ENCODE results near the gene UBE2G2.

- TF ChIP-seq POLR2A (IDR thresholded peaks at IDR 0.05) (no peak), CTCF (IDR thresholded peaks at IDR 0.05) (no peak), POLR2AphosphoS5 (IDR thresholded peaks at IDR 0.05) (no peak)
Measured at GRCh38 chr21:44829507-44830092, 28.0 kb upstream of the UBE2G2 start.

All from prostate gland (tissue), 2 donors.